ENCODE results near the gene DGCR2.

DNA sequence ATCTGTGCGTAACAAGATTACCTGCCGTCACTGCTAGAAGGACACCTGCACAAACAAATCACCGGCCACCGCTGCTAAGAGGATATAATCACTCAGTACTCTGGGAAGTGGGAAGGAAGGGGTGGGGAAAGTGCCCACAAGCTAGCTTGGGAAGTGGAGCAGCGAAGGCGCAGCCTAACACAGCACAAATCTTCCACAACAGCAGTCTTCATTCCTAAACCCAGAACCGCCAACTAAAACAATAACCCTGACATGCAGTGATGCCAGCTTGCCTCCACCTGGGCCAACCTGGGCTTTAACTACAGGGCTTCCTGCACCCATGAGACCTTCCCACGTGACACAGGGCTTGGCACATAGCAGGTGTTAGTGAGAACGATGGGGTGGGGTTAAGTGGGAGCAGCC lies 5.1 kb downstream of the DGCR2 start:
- TF ChIP-seq POLR2A (IDR thresholded peaks at IDR 0.05; ENCODE audit: low read length) (no peak), GATA1 (IDR thresholded peaks at IDR 0.05; ENCODE audit: low read depth, low read length) (no peak)

Data from erythroblast (primary cell).